GM18498 (cell line): ENCODE data around the gene TUBA1B.
"Not testable (repeated sequence)": the region's sequence is repeated elsewhere in the genome, so short reads cannot be mapped to it uniquely, and the experiment has no call there.

ENCODE experiments used
- ATAC-seq: cut with Tn5 transposase; IDR thresholded peaks from one replicate; pipeline ENCODE4 v1.9.1; 2021; ENCODE audit warnings: mild to moderate bottlenecking, moderate library complexity; ENCODE audit not compliant: unreplicated experiment

TUBA1B gene

DNA sequence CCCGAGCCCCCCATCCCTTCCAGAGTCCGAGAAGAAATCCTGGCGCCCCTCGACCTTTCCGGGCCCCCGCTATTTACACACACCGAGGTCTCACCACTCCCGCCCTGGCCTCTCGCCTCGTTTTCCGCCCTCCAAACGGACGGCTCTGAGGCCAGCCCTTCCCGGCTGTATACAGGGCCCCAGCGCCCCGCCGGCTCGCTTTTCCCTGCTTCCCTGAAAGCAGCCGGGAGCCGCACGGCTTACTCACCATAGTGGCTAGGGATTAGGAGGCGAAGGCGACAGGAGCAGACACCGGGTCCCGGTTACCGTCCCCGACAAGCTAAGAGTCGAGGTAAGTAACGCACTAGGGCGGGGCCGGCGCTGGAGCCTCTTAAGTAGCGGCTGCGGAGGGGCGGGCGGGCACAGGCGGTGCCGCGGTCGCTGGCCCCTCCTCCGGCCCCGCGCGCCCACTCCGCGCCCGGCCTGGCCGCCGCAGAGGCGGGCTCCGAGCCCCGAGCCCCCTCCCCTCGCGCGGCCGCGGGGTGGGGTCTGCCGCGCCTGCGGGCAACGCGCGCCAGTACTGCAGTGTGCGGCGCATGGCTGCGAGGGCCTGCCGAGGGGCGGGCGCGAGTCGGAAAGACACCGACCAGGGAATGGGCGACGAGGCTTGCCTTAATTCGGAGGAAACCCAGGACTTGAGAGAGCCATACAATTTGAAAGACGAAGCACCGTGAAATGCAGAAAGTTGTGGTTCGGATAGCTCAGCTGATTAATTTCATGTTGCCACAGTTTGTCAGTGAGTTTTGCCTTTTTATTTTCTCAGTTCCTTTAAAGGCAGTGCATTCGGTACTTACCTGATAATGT, at the start of gene TUBA1B:
TSS of gene TUBA1B (minus strand) at position 345 of the 843 bp plus-strand sequence. CDS start at position 250, 95 bp downstream.
- peak; percentile 73 for ATAC-seq

GRCh38 chr12:49174218-49174617, 43.0 kb upstream of the TUBA1B start:
- ATAC-seq = no peak

GRCh38 chr12:49170924-49171323, 39.7 kb upstream of the TUBA1B start:
- no peak for ATAC-seq

DNA sequence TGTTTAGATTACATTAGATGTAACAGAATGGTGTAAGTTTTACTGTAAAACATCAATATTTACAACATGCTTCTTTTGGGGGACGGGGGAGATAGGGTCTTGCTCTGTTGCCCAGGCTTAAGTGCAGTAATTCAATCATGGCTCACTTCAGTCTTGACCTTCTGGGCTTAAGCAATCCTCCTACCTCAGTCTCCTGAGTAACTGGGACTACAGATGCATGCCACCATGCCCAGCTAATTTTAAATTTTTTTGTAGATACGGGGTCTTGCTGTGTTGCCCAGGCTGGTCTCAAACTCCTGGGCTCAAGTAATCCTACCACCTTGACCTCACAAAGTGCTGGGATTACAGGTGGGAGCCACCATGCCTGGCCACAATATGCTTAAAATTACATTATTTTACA, 33.9 kb upstream of the TUBA1B start:
- ATAC-seq = no peak

DNA sequence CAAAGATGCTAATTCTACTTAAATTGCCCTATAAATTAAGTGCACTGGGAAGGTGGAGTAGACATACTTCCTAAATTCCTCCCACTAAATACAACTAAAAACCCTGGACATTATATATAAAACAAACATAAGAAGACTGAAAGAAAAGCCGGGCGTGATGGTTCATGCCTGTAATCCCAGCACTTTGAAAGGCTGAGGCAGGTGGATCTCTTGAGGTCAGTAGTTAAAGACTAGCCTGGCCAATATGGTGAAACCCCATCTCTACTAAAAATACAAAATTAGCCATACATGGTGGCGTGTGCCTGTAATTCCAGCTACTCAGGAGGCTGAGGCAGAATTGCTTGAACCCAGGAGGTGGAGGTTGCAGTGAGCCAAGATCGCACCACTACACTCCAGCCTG, 30.7 kb upstream of the TUBA1B start:
- ATAC-seq = not testable (repeated sequence)

GRCh38 chr12:49161092-49161795, 30.0 kb upstream of the TUBA1B start:
- ATAC-seq = no peak

DNA sequence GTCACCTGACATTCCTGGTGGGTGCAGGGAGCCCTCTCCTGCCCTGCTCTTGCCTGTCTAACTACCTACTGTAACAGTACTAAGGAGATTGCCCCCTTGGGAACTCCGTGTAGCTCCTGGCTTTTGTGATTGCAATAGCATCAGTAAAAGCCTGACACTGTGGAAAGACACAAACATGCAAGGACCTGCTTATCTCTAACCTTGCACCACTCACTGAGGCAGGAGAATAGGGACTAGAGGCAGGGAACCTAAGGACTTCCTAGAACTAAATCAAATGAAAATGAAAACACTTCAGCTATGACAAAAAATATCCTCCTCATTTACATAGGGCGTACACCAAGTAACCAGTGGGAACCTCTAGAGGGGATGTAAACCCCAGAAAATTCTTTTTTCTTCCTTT, 29.2 kb upstream of the TUBA1B start:
- peak; percentile 47 for ATAC-seq

GRCh38 chr12:49154221-49154620, 23.0 kb upstream of the TUBA1B start:
- no peak for ATAC-seq

GRCh38 chr12:49147384-49147783, 16.2 kb upstream of the TUBA1B start:
- ATAC-seq = no peak

DNA sequence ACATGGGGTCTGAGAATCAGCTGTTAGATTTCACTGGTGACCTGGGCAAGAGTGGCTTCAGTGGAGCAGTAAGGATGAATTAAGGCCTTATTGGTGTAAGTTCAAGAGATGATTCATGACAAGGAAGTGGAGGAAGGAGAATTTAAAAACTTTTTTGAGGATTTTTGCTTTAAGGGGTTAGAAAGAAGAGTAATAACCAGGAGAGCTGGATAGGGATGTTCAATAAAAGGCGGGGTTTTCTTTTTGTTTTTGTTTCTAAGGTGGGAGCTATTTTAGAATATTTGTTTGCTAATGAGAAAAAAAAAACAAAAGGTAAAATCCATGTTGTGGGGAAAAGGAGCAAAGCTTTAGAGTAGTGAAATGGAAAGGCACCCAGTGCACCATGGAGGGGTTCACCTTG, 15.2 kb upstream of the TUBA1B start:
- no peak for ATAC-seq

GRCh38 chr12:49144384-49144783, 13.2 kb upstream of the TUBA1B start:
- ATAC-seq = no peak

DNA sequence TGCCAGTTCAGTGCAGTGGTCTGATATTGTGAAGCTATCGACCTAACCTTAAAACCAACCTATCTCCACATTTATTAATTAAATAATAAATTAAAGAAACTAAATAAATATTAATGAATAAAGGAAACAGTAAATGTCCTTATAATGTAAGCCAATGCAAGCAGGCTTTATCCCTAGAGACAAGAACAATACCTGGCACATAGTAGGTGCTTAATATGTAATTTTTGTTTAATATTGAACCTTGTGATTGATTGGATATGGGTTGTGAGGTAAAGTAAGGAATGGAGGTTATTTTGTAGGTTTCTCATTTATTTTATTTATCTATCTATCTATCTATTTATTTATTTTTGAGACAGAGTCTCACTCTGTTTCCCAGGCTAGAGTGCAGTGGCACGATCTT, 7.8 kb upstream of the TUBA1B start:
- no peak for ATAC-seq

DNA sequence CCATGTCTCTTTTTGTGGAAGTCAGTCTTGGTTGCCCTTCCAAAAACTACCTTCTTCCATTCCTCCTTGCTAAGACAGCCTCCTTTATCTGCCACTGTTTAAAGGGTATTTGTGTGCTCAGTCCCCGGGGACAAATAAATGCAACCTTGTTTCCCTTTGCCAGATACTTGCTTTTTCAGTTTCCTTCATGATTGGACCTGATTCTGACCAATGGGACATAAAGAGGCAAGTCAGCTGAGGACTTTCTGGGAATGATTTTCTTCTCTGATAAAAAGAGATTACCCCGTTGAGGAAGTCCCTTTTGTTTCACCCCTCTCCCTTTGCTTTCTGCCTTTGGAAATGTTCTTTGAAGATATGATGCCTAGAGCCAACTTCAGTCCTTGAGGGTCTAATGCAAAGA, 7.4 kb upstream of the TUBA1B start:
- ATAC-seq = no peak

DNA sequence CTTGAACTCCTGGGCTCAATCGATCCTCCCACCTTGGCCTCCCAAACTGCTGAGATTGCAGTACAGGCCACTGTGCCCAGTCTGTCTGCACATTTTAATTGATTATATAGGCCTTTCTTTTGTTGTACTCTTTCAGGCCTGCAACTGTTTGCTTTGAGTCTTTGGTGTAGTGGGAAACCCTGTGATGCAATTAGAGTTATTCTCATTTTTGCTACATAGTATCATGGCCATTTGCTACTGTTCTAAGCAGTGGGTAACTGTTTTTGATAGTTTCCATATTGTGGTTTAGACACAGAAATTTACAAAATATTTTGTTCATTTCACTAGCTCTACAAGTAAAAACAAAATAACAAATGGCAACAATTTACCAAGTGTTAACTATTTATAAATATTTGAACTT, 6.3 kb upstream of the TUBA1B start:
- ATAC-seq = no peak

DNA sequence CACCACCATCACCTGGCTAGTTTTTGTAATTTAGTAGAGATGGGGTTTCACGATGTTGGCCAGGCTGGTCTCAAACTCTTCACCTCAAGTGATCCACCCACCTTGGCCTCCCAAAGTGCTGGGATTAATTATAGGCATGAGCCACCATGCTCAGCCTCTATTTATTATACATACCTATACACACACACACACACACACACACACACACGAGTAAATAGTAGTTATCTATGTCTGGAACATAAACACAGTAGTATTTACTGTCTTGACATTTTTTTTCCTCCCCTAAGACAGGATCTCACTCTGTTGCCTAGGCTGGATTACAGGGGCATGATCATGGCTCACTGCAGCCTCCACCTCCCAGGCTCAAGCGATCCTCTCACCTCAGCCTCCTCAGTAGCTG, 5.8 kb upstream of the TUBA1B start:
- not testable (repeated sequence) for ATAC-seq

DNA sequence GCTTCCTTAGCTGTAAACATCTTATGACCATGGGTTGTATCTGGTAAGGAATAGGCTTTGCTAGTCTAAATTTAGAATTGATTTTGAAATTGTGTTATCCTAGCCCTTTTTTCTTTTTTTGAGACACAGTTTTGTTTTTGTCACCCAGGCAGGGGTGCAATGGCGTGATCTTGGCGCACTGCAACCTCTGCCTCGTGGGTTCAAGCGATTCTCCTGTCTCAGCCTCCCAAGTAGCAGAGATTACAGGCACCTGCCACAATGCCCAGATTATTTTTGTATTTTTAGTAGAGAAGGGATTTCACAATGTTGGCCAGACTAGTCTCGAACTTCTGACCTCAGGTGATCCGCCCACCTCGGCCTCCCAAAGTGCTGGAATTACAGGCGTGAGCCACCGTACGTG, 2.4 kb upstream of the TUBA1B start:
- no peak for ATAC-seq

- ATAC-seq = no peak
Observed at GRCh38 chr12:49133014-49133413, 1.8 kb upstream of the TUBA1B start.

- no peak for ATAC-seq
Observed at GRCh38 chr12:49131894-49132461, 783 bp upstream of the TUBA1B start.

DNA sequence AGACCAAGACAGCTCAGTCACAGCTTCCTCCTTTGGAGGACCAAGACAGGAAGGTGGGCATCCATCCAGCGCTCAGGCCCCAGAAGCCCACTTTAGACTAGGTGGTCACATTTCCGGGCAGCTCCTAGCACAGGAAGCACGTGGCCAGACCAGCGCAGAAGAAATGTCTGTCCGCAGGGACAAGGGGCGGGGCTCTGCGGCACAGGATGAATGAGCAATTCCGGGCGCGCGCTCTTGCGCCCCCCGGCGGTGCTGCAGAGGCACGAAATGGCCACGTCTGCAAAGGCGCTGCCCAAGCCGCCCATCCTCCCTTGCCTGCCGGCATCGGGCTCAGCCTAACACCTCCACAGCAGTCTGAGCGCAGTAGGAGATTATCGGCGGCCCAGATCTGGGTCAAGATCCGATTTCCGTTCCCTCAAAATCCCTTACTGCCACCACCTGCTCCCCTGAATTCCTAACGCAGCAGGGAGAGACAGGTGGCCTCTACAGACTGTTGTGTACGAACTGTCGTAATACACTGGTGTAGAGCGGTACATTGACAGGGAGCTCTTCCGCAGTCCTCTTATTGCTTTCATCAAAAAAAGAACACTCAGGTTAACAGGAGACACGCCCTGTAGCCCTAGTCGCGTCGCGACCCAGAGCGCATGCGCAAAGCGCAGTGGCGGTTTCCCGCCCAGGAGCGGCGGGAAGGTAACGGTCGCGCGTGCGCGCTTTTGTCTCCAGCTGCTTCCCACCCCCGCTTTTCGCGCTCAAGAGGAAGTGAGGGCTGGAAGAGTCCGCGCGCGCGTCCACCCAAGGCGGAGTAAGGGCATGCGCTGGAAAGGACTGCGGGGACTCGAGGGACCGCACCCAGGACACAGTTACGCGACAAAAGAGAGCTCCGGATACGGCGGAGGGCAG, 794 bp downstream of the TUBA1B start:
- ATAC-seq = peak; percentile 55

- ATAC-seq = no peak
Observed at GRCh38 chr12:49129332-49130150, 1.7 kb downstream of the TUBA1B start.
